ENCODE data around the gene TMEM132C.
A peak's percentile ranks its signal among the peaks of the same experiment; 100 is the strongest.
"Not testable (repeated sequence)": the region's sequence is repeated elsewhere in the genome, so short reads cannot be mapped to it uniquely, and the experiment has no call there.

TMEM132C gene

GRCh38 chr12:128245905-128246304 is 21.1 kb upstream of the TMEM132C start:
- no peak for TF ChIP-seq CTCF (IDR thresholded peaks at IDR 0.05; ENCODE audit: borderline replicate concordance, insufficient read depth, low read depth, low read length)
- no peak overlapping the region for H3K4me3 ChIP-seq (ENCODE audit: low read depth, low read length)

- TF ChIP-seq CTCF (IDR thresholded peaks at IDR 0.05; ENCODE audit: borderline replicate concordance, insufficient read depth, low read depth, low read length), result no peak
- no peak overlapping the region for H3K4me3 ChIP-seq (ENCODE audit: low read depth, low read length)
Observed at GRCh38 chr12:128250096-128250495, 16.9 kb upstream of the TMEM132C start.

GRCh38 chr12:128253829-128254228 is 13.1 kb upstream of the TMEM132C start:
- H3K4me3 ChIP-seq (ENCODE audit: low read depth, low read length), result not testable (repeated sequence)

GRCh38 chr12:128258866-128259555 is 8.0 kb upstream of the TMEM132C start:
- H3K4me3 ChIP-seq (ENCODE audit: low read depth, low read length), result no peak overlapping the region
- TF ChIP-seq CTCF (IDR thresholded peaks at IDR 0.05; ENCODE audit: borderline replicate concordance, insufficient read depth, low read depth, low read length), result no peak

GRCh38 chr12:128259556-128260070 is 7.4 kb upstream of the TMEM132C start:
- peak; percentile 47; the same call in 1 of the 2 replicates for TF ChIP-seq CTCF (IDR thresholded peaks at IDR 0.05; ENCODE audit: borderline replicate concordance, insufficient read depth, low read depth, low read length)
- no peak overlapping the region for H3K4me3 ChIP-seq (ENCODE audit: low read depth, low read length)

GRCh38 chr12:128261757-128262156 is 5.2 kb upstream of the TMEM132C start:
- no peak overlapping the region for H3K4me3 ChIP-seq (ENCODE audit: low read depth, low read length)
- no peak for TF ChIP-seq CTCF (IDR thresholded peaks at IDR 0.05; ENCODE audit: borderline replicate concordance, insufficient read depth, low read depth, low read length)

GRCh38 chr12:128265566-128265965 is 1.4 kb upstream of the TMEM132C start:
- H3K4me3 ChIP-seq (ENCODE audit: low read depth, low read length), result no peak overlapping the region
- TF ChIP-seq CTCF (IDR thresholded peaks at IDR 0.05; ENCODE audit: borderline replicate concordance, insufficient read depth, low read depth, low read length), result no peak
